HG03558 (cell line): ENCODE measurements around the gene IRF2BPL.

Experiments used
- ATAC-seq: cut with Tn5 transposase; IDR thresholded peaks from one replicate; pipeline ENCODE4 v1.9.1; 2021; ENCODE audit warnings: moderate number of reproducible peaks; ENCODE audit not compliant: unreplicated experiment; ENCODE audit errors: extremely low read depth

The IRF2BPL gene

GRCh38 chr14:76995279-76996035 lies 33.1 kb downstream of the IRF2BPL start:
- no peak for ATAC-seq

GRCh38 chr14:76993752-76994151 lies 34.8 kb downstream of the IRF2BPL start:
- no peak for ATAC-seq

GRCh38 chr14:76990084-76990483 lies 38.4 kb downstream of the IRF2BPL start:
- no peak for ATAC-seq

- ATAC-seq, result no peak
Observed at GRCh38 chr14:76987956-76988520, 40.5 kb downstream of the IRF2BPL start.

GRCh38 chr14:76986231-76986565 lies 42.3 kb downstream of the IRF2BPL start:
- ATAC-seq, result no peak

GRCh38 chr14:76985540-76986230 lies 42.8 kb downstream of the IRF2BPL start:
- no peak for ATAC-seq

GRCh38 chr14:76984787-76985375 lies 43.6 kb downstream of the IRF2BPL start:
- no peak for ATAC-seq

GRCh38 chr14:76984297-76984696 lies 44.2 kb downstream of the IRF2BPL start:
- ATAC-seq, result no peak

GRCh38 chr14:76981670-76982069 lies 46.8 kb downstream of the IRF2BPL start:
- no peak for ATAC-seq

- ATAC-seq, result peak; percentile 67
Observed at GRCh38 chr14:76977793-76978720, 50.5 kb downstream of the IRF2BPL start.

GRCh38 chr14:76976240-76977005 lies 52.1 kb downstream of the IRF2BPL start:
- ATAC-seq, result no peak

GRCh38 chr14:76975812-76976211 lies 52.7 kb downstream of the IRF2BPL start:
- no peak for ATAC-seq

GRCh38 chr14:76975051-76975450 lies 53.5 kb downstream of the IRF2BPL start:
- ATAC-seq, result no peak
